ENCODE results near the gene RASSF5.
"Not testable (repeated sequence)": the region's sequence is repeated elsewhere in the genome, so short reads cannot be mapped to it uniquely, and the experiment has no call there.

RASSF5 gene

DNA sequence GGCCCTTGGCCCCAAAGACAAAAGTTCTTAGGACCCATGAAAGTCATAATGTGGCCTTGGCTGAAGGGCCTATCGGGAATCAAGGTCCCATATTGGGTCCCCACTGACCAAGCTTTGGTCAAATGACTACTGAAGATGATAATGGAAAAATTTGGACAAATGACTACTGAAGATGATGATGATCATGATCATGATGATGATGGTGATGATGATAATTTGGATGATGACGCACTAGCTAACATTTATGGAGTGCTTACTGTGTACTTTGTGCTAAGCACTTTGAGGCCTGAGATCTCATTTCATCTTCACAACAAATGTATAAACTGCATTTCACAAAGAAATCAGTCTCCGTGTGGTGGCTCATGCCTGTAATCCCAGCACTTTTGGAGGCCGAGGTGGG is 65.5 kb downstream of the RASSF5 start:
- no peak for DNase-seq (ENCODE audit: low spot score)

DNA sequence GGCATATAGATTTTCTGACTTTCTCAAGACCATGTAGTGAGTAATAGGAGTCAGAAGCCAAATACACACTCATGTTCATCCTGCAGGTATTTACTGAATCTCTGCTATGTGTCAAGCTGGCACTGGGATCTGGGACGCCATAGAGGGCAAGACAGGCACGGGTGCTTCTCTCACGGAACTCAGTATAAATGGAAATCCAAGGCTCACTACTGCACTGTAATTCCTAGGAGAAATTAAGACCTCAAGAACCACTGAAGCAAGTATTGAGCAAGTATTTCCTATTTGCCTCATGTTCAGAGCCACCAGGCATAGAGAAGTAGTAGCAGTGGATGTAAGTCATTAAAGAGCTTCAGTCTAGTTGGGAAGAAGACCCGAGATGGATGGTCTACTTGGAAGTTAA is 66.0 kb downstream of the RASSF5 start:
- no peak for DNase-seq (ENCODE audit: low spot score)

DNA sequence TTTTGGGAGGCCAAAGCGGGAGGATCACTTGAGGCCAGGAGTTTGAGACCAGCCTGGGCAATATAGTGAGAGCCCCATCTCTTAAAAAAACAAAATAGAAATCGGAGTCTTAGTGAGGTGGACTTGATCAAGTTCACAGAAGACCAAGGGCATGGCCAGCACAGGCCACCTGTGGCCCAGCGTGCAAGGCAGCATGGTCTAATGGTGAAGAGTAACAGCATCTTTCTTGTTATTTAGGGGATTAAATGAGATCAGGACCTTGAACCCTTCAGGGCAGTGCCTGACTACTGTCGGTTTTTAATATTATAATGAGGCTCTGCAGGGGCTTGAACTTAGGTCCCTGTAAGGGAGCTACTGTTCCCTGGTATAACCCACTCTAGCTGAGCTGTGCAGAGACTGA is 66.4 kb downstream of the RASSF5 start:
- no peak for DNase-seq (ENCODE audit: low spot score)

DNA sequence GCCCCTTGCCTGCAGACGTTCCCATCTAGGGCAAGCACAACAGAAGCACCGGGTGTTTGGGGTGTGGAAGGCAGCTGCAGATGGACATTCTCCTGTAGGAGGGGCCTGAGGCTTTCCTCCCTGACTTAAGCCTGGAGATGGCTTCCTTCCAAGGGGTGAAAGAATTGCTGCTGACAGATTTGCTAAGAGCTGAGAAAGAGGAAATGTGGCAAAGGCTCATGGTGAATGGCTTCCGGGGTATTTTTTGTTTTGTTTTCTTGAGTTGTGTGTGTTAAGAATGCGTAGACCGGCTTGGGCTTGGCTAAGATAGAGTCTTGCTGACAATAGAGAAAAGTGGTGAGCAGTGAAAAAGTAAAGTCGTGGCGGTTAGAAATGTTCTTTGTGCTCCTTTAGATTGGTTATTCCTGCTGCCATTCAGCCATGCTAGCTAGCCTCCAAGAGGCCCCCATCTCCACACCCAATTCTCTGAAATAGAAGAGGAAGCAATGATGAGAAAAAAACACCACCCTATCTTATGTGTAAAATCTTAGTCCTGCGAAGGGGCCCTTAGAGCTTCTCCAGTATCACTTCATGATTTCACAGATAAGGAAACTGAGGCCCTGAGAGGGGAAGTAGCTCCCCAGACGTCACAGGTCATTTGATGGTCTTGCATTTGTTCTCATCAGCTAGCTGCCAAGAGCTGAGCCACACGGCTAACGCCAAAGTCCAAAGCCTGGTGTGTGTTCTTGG is 68.0 kb downstream of the RASSF5 start:
- DNase-seq (ENCODE audit: low spot score) = no peak

DNA sequence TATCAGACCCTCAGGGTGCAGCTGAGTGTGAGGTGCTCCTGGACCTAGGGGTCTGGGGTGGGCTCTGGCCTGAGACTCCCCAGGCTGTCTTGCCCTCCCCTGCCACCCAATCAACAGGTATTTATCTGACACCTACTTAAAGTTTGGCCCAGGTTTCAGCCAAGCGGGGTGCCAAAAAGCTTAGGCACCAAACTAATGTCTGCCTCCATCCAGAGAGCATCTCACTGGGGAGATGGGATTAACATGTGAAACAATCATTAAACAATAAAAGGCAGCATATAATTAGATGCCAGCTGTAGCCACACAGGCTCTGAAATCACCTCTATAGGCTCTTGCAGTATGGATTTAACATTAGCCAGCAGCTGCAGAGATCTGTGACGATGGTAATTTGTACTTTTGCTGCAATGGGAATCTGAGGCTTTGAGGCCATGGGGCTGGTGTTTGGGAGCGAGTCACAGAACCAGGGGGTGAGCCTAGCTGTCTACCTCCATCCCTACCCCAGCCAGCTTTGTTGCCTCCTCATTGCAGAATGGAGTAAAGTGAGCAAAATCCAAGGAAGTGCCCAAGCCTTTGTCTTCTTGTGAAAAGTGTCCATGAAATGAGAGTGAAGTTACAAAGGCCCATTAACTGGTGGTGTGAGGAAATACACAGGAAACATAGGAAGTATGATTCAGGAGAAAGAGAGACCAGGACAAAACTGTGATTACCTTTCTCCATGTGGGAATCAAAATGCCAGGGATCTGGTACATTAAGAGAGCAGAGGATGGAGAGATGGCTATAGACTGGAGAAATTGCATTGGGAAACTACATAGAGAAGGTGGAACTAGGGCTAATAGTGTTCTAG is 68.8 kb downstream of the RASSF5 start:
- no peak for DNase-seq (ENCODE audit: low spot score)

DNA sequence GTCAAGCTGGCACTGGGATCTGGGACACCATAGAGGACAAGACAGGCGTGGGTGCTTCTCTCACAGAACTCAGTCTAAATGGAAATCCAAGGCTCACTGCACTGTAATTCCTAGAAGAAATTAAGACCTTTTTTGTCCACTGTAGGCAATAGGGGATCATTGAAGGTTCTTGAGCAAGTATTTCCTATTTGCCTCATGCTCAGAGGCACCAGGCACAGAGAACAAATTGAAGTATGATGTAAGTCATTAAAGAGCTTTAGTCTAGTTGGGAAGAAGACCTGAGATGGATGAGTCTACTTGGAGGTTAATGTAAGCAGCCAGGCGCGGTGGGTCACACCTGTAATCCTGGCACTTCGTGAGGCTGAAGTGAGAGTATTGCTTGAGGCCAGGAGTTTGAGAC is 70.3 kb downstream of the RASSF5 start:
- DNase-seq (ENCODE audit: low spot score) = no peak

DNA sequence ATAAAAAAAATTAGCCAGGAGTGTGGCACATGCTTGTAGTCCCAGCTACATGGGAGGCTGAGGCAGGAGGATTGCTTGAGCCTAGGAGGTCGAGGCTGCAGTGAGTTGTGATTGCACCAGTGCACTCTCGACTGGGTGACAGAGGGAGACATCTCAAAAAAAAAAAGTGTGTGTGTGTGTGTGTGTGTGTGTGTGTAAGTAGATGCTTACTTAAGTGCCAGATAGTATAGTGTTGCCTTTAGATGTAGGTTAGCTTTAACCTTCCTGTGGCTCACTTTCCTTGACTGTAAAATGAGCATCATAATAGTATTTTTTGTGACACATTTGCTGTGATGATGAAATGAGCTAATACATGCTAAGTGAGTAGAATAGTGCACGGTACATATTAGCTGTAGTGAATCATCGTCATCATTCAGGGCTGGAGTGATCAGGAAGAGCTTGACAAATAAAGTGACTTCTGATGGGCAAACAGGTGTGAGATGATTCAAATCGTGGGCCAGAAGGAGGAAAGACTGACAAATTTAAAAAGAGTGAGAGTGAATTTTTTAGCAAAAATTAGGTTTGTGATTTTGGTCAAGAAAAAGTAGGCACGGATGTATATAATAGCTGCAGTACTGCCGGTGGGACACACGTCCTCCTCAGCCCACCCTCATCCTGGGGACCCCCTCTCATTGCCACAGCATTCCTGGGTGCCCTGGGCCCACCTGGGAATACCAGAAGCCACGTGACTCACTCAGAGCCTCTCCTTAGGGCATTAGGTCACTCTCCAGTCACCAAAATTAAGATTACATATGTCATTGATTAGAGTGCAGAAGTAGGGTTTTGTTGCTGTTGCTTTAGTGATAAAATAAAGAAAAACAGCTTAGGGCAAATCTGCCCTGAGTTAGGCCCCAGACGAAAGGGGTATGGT is 71.0 kb downstream of the RASSF5 start:
- DNase-seq (ENCODE audit: low spot score) = no peak

DNA sequence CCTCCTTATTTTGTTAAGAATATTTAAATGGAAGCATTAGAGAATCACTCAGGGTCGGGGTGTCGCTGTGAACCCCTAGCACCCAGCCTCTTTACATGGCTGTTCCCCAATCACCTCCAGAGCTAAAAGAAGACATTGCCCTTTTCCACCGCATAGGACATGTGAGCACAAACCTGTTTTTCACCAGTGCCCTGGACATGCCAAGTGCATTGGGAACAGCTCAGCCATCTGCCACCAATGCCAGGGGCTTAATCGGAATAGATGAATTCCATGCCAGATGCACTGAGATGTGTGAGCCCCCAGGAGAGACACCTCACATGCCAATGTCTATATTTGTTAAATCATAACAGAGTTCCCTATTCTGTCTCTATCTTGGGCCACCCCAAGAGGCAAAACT is 71.6 kb downstream of the RASSF5 start:
- no peak for DNase-seq (ENCODE audit: low spot score)

DNA sequence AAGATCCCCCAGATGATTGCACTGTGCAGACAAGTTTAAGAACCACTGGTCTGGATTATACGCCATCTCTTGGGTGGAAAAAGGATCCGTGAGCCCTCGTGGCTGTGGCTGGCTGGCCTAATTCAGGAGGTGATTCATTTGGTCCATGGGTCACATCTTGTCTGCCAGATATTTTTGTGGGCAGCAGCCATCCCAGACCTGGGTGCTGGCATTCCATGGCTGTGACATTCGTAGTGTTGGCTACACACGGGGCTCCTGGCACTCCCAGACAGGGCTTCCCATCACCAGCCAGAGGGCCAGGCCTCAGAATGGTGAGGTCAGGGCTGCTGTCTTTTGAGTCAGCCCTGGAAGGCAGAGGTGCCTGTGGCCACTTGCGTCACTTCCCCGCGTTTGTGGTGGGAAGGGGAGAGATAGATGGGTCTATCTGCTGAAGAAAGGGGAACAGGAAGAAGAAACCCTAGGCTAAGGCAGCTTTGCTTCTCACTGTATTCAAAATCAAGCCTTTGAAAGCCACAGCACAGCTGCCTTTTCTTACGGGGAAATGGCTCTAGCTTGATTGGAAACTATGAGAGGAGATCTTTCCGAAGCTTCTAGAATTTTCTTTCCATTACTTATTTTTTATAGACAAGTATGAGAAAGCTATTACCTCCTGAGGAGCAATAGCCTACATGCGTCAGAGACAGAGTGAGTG is 72.6 kb downstream of the RASSF5 start:
- no peak for DNase-seq (ENCODE audit: low spot score)

DNA sequence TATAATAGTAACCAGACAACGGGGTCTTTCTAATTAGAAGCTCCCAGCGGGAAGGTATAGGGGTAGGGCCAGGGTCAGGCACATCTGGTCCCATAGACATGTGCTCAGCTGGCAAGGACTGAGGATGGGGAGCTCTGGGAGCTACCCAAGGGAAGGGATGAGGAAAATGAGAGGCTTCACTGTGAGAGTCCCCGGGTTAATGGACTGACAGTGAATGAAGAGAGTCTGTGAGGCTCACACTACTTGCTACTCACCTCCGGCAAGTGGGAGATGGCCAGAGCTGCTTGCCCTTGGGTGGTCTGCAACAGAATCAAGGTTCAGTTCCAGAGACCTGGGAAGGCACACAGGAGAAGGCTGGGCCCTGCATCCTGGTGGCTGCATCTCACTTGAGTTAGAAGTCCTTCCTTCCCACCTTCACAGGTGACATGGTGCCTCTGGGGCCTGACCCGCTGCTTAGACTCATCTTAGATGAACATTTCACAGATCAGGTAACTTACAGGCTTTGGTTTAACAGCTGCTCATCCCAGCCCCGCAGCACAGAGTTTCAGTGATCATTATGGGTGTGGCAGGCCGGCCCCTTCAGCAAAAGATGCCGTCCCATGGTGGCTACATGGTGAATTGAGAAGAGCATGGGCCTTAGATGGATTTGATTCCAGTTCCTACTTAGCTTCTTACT is 73.2 kb downstream of the RASSF5 start:
- DNase-seq (ENCODE audit: low spot score) = no peak

DNA sequence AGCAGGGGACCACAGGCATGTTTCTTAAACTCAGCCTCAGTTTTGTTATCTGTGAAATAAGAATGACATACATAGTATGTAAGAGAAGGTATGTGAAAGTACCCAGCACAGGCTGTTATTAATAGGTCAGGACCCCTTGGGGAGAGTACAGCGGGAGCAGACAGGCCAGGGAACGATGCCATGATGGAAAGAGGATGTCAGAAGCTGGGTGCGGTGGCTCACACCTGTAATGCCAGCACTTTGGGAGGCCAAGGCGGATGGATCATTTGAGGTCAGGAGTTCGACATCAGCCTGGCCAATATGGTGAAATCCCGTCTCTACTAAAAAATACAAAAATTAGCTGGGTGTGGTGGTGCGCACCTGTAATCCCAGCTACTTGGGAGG is 73.8 kb downstream of the RASSF5 start:
- DNase-seq (ENCODE audit: low spot score) = not testable (repeated sequence)

DNA sequence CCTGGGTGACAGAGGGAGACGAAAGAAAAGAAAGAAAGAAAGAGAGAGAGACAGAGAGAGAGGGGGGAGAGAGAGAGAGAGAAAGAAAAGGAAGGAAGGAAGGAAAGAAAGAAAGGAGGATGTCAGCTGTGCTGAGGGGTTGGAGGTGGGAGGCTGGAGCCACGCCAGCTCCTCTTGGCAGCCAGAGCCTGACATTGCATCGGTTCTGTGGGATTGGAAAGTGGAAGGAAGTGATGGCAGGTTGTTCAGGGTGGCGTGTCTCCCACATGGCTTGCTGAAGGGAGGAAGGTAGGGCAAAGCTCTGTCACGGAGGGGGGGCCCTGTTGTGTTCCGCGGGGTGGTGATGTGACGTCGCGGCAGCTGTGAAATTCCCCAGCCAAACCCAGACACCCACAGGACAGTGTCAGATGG is 74.2 kb downstream of the RASSF5 start:
- no peak for DNase-seq (ENCODE audit: low spot score)

DNA sequence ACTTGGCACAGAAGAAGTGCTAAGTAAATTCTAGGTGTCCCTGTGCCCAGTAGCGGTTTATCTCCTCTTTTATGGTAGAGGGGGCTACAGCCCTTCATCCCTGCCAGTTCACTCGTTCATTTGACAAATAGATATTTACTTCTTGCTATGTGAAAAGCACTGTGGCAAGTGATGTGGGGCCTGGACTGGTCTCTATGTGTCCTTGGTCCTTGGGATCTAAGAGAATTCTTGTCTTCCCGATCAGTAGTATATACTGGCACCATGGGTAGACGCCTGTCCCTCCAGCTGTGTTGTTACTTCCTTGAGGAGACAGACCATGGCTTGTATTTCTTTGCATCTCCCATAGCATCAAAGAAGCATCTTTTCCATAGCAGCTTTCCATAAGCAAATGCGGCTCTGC is 75.2 kb downstream of the RASSF5 start:
- DNase-seq (ENCODE audit: low spot score) = no peak

DNA sequence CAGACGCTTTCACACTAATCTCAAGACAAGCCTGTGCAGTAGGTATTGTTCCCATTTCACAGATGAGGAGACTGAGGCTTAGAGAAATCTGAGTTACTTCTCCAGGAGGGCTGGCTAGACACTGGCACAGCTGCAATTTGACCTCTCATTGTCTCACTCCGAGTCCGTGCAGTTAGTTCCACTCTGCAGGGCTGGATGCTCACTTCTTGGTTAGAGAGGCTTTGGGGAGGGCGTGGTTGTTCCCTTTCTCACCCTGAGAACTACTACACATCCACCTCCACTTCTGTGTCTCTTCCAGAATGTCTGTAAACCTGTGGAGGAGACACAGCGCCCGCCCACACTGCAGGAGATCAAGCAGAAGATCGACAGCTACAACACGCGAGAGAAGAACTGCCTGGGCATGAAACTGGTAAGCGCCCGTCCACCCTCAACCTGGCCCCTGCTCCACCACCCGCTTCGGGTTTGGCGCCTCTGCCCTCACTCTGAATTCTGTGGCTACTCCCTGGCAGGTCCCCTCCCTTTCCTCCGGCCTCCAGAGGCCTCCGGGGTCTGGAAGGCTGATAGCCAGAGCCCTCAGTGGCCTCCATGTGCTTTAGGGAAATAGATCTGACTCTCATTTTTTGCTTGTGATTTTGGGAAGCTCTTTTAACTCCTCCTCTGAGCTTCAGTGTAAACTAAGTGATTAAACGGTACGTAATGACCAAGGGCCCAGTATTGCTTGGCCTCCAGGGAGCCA is 75.8 kb downstream of the RASSF5 start:
- DNase-seq (ENCODE audit: low spot score) = no peak

DNA sequence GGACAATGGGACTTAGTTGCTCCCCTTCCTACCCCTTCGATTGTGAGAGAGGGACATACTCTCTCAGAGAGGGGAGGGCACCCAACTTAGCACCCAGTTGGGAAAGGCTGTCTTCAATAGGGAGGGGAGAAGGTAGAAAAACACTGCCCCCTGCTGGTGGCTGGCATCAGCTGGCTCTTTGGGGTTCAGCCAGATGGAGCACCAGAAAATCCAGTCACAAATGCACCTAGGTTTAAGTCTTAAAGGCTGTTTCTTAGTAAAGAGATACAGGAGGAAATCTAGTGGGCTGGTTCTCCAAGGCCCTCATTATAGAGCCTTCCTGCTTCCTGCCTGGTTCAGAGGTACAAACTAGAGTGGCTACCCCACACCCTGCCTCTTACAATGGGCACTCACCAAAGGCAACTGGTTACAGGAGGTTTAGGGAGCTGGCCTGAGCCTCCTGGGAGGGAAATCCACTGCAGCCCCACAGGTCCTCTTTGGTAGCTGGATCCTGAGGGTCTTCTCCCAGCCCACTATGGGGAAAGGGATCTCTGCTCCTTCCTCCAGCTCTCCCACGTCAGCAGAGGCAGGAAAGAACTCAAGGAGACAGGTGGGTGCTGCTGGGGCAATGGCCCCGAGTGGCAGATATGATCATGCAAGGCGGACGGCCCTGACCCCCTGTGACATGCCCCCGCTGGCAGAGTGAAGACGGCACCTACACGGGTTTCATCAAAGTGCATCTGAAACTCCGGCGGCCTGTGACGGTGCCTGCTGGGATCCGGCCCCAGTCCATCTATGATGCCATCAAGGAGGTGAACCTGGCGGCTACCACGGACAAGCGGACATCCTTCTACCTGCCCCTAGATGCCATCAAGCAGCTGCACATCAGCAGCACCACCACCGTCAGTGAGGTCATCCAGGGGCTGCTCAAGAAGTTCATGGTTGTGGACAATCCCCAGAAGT is 76.6 kb downstream of the RASSF5 start:
- peak; percentile 64 for DNase-seq (ENCODE audit: low spot score)

DNA sequence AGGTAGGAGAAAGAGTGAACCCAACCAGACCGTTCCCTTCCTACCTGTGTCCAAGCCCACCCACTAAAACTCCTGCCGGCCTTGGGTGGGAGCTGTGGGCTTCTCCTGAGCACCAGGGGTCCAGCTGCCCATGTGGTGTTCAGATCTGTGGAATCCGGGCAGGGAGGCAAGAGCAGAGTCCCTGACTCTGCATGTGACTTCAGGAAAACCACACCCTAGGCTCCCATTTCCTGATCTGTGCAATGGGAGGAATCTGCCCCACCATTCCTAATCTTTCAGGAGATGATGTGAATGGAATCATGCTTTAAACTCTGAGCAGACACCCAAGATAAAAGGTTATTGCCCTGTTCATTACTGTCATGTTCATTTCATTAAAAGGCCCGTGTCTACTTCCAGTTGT is 77.4 kb downstream of the RASSF5 start:
- DNase-seq (ENCODE audit: low spot score) = no peak

DNA sequence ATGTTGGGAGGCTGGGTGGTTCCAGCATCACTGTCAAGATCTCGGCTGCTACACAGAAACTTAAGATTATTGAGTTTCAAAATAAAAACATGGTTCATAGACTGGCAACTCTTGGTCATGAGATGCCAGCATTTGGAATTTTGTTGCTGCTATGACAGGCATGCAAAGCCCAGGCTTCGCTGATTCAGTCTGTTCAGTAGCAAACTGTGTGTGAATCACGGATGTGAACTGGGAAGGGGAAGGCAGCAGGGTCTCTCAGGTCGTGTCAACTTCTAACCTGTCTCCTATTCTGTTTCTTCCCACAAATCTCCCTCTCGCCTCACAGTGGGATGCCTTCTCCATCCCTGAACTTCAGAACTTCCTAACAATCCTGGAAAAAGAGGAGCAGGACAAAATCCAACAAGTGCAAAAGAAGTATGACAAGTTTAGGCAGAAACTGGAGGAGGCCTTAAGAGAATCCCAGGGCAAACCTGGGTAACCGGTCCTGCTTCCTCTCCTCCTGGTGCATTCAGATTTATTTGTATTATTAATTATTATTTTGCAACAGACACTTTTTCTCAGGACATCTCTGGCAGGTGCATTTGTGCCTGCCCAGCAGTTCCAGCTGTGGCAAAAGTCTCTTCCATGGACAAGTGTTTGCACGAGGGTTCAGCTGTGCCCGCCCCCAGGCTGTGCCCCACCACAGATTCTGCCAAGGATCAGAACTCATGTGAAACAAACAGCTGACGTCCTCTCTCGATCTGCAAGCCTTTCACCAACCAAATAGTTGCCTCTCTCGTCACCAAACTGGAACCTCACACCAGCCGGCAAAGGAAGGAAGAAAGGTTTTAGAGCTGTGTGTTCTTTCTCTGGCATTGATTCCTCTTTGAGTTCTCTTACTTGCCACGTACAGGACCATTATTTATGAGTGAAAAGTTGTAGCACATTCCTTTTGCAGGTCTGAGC is 79.4 kb downstream of the RASSF5 start:
- no peak for DNase-seq (ENCODE audit: low spot score)

DNA sequence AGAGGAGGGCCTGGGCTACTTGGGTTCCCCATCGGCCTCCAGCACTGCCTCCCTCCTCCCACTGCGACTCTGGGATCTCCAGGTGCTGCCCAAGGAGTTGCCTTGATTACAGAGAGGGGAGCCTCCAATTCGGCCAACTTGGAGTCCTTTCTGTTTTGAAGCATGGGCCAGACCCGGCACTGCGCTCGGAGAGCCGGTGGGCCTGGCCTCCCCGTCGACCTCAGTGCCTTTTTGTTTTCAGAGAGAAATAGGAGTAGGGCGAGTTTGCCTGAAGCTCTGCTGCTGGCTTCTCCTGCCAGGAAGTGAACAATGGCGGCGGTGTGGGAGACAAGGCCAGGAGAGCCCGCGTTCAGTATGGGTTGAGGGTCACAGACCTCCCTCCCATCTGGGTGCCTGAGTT is 80.6 kb downstream of the RASSF5 start:
- no peak for DNase-seq (ENCODE audit: low spot score)

Data from LoVo (cell line).